ENCODE measurements around the gene SLIT1.

SLIT1 gene

DNA sequence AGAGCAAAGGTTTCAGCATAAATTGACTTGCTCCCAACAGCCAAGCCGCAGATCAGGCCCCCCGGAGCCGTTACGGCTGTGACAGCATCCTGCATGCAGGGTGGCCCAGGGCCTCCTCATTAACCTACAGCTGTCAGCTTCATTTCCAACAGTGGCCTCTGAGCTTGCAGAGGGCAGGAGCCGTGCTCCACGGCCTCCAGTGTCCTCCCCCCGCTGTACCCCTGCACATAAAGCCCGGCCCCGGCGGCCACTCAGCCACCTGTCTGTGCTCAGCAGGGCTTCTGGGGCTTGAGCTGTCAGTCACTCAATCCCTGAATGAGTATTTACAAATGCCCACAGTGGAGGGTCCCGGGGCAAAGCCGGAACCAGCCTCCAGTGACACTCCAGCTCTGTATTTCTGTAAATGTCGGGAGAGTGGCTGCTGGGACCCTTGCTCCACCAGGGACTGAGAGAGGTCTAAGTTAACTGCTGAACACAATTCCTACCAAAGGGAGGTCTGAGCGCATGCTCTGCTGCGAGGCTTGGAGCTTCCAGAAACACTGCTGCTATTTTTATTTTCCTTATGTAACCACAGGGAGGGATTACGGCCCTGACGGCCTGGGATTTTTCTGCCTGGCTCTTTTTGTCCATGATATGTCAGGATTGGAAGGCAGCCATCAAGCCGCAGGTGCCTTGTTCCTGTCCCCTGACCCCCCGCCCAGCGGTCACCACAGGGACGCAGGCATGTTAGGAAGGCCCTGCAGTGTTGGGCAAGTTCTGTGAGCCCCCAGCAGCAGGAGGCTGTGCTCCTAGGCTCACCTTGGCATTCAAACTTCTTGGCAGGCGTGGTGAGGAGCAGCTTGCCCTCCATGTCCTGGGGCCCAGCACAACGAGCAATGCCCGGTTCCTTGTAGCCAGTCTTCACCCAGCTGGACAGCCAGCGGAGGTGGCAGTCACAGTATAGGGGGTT, 165.0 kb downstream of the SLIT1 start:
- no peaks in the 10 kb centered on the region; the same call in 1 of the 2 replicates for H3K4me1 ChIP-seq (ENCODE audit: insufficient read depth, low read length)
- no peak overlapping the region for H3K4me3 ChIP-seq (ENCODE audit: low read length)
- no peak overlapping the region for H3K9ac ChIP-seq (ENCODE audit: low read depth, low read length)
- H3K36me3 ChIP-seq (ENCODE audit: insufficient read depth, low read depth, low read length) = no peaks in the 10 kb centered on the region
- H3K27ac ChIP-seq (ENCODE audit: low read length) = no peak overlapping the region
- no peaks in the 10 kb centered on the region for H3K27me3 ChIP-seq (ENCODE audit: insufficient read depth, low read length)
- H3K9me3 ChIP-seq (ENCODE audit: insufficient read depth, low read depth, low read length) = no peaks in the 10 kb centered on the region

DNA sequence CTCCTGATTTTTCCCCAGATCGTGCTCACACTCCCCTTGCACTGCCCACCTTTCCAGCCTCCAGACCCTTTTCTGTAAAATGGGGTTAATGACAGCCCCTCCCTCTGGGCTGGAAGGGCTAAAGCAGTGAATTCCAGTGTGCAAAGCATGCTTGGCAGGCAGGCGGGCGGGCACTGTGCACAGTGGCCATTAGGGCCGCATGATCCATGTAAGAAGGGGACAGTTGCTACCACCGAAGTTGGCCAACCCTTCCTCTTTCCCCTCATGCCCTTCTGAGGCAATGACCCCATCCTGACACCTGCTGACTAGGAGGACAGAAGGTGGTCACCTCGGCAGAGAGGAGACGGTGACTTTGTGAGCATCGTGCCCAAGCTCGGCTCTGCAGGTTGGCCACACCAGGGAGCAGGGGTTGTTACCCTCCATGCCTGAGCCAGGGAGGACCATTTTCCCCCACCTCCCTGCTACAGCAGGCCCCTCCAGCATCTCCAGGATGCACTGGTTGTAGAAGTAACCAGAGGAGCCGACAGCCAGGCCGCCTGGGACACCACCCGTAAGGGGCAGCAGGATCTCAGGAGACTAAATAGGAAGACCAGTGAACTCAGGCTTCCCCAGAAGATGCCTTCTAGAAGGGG, 166.4 kb downstream of the SLIT1 start:
- H3K4me3 ChIP-seq (ENCODE audit: low read length) = no peak overlapping the region
- no peaks in the 10 kb centered on the region; the same call in 1 of the 2 replicates for H3K4me1 ChIP-seq (ENCODE audit: insufficient read depth, low read length)
- H3K9ac ChIP-seq (ENCODE audit: low read depth, low read length) = no peak overlapping the region
- no peaks in the 10 kb centered on the region for H3K27me3 ChIP-seq (ENCODE audit: insufficient read depth, low read length)
- H3K9me3 ChIP-seq (ENCODE audit: insufficient read depth, low read depth, low read length) = no peaks in the 10 kb centered on the region
- H3K27ac ChIP-seq (ENCODE audit: low read length) = no peak overlapping the region
- H3K36me3 ChIP-seq (ENCODE audit: insufficient read depth, low read depth, low read length) = no peaks in the 10 kb centered on the region

DNA sequence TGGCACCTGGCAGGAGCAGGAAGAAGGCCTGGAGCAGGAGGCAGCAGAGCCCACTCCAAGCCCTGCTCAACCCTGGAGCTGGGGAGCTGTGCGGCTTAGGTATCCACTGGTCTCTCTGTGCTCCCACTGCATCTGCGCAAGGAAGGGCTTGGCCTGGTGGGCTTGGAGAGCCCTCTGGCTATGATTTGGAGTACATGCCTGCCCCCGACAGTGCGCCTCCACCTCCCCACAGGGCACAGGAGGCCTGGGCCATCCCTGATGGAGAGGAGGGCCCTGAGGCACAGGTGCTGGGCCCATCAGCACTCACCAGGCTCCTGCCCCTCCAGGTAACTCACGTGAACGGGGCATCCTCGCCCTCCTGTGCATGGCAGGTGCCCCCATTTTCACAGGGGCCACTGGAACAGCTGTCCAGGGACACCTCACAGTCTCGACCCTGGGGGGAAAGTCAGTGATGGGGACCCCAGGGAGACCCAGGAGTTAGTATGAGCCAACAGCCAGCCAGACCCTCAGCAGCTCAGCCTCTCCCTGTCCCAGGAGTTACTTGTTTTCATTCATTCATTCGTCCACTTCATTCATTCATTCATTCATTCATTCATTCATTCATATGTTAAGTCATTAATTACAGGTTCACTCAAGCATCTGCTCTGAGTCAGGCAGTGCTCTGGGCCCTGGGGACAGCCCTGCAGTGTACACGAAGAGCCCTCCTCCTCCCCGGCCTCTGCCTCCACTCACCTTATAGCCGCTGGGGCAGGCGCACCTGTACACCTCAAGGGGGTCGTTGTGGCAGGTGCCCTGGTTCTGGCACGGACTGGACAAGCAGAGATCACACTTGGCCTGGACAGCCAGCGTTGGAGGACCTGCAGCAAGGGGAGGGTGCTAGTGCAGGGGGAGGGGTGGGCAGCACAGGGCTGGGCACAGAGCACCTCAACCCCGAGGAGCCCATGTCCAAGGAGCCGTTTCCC, 167.2 kb downstream of the SLIT1 start:
- H3K9ac ChIP-seq (ENCODE audit: low read depth, low read length) = no peak overlapping the region
- H3K4me3 ChIP-seq (ENCODE audit: low read length) = no peak overlapping the region
- no peak overlapping the region for H3K27ac ChIP-seq (ENCODE audit: low read length)
- H3K36me3 ChIP-seq (ENCODE audit: insufficient read depth, low read depth, low read length) = no peaks in the 10 kb centered on the region
- no peaks in the 10 kb centered on the region for H3K9me3 ChIP-seq (ENCODE audit: insufficient read depth, low read depth, low read length)
- no peaks in the 10 kb centered on the region; the same call in 1 of the 2 replicates for H3K4me1 ChIP-seq (ENCODE audit: insufficient read depth, low read length)
- no peaks in the 10 kb centered on the region for H3K27me3 ChIP-seq (ENCODE audit: insufficient read depth, low read length)

DNA sequence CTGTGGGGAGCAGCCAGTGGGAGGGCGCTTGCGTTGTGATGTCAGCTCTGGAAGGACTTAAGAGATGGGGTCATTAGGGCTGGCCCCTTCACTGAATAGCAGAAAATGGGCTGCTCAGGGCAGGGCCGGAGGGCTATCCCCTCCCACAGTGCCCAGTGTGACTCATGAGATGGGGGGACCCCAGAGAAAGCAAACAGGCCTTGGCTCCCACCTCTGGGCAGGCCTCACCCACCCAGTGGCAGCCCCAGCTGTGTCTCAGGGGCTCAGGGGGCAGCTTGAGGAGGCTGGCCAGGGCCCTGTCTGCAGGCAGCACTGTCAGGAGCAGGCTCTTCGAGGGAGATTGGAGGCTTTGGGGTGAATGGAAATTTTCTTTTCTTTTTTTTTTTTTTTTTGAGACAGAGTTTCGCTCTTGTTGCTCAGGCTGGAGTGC, 168.3 kb downstream of the SLIT1 start:
- Histone ChIP-seq H3K9ac (ENCODE audit: low read depth, low read length) (no peak overlapping the region), H3K4me1 (ENCODE audit: insufficient read depth, low read length) (no peaks in the 10 kb centered on the region; the same call in 1 of the 2 replicates), H3K4me3 (ENCODE audit: low read length) (no peak overlapping the region), H3K36me3 (ENCODE audit: insufficient read depth, low read depth, low read length) (no peaks in the 10 kb centered on the region), H3K9me3 (ENCODE audit: insufficient read depth, low read depth, low read length) (no peaks in the 10 kb centered on the region), H3K27me3 (ENCODE audit: insufficient read depth, low read length) (no peaks in the 10 kb centered on the region), H3K27ac (ENCODE audit: low read length) (no peak overlapping the region)

GRCh38 chr10:97016728-97017473, 168.9 kb downstream of the SLIT1 start:
- H3K9me3 ChIP-seq (ENCODE audit: insufficient read depth, low read depth, low read length) = no peaks in the 10 kb centered on the region
- no peaks in the 10 kb centered on the region for H3K27me3 ChIP-seq (ENCODE audit: insufficient read depth, low read length)
- H3K27ac ChIP-seq (ENCODE audit: low read length) = no peak overlapping the region
- H3K36me3 ChIP-seq (ENCODE audit: insufficient read depth, low read depth, low read length) = no peaks in the 10 kb centered on the region
- H3K4me1 ChIP-seq (ENCODE audit: insufficient read depth, low read length) = no peaks in the 10 kb centered on the region; the same call in 1 of the 2 replicates
- no peak overlapping the region for H3K9ac ChIP-seq (ENCODE audit: low read depth, low read length)
- no peak overlapping the region for H3K4me3 ChIP-seq (ENCODE audit: low read length)

DNA sequence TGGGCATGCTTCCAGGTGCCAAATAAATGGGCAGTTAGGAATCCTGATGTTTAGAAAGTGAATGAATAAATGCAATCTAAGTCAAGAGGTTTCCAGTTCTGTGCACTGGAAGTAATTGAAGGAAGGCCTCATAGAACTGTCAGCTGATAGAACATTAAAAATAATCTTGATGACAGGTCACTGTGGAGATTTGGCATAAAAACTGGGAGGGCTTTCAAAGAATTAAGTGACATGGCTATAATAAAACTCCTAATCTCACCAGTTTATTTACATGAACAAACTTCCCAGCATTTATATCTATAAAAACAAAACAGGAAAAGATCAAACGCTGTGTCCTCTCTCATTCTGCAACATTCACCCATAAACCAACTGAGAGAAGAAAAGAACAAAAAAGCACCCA, 170.5 kb downstream of the SLIT1 start:
- H3K27ac ChIP-seq (ENCODE audit: low read length) = no peak overlapping the region
- no peaks in the 10 kb centered on the region; the same call in 1 of the 2 replicates for H3K4me1 ChIP-seq (ENCODE audit: insufficient read depth, low read length)
- H3K9ac ChIP-seq (ENCODE audit: low read depth, low read length) = no peak overlapping the region
- no peaks in the 10 kb centered on the region for H3K27me3 ChIP-seq (ENCODE audit: insufficient read depth, low read length)
- no peaks in the 10 kb centered on the region for H3K9me3 ChIP-seq (ENCODE audit: insufficient read depth, low read depth, low read length)
- no peaks in the 10 kb centered on the region for H3K36me3 ChIP-seq (ENCODE audit: insufficient read depth, low read depth, low read length)
- H3K4me3 ChIP-seq (ENCODE audit: low read length) = no peak overlapping the region

DNA sequence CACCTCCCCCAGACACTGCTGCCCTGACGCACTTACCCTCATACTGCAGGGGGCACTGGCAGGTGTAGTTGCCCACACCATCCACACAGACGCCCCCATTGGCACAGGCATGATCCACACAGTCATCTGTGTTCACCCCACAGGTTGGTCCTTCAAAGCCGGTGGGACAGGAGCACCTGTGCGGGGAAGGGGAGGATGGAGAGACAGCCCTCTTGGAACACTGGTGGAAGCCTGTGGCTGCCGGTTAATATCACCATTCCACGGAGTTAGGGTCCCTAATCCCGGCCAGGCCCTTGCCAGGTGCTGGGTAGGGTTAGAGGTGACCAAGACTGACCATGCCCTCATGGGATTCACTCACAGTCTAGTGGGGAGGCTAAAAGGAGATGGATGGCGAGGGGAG, 171.8 kb downstream of the SLIT1 start:
- Histone ChIP-seq H3K9ac (ENCODE audit: low read depth, low read length) (no peak overlapping the region), H3K4me1 (ENCODE audit: insufficient read depth, low read length) (no peaks in the 10 kb centered on the region), H3K4me3 (ENCODE audit: low read length) (no peak overlapping the region), H3K27ac (ENCODE audit: low read length) (no peak overlapping the region), H3K27me3 (ENCODE audit: insufficient read depth, low read length) (no peaks in the 10 kb centered on the region), H3K9me3 (ENCODE audit: insufficient read depth, low read depth, low read length) (no peaks in the 10 kb centered on the region), H3K36me3 (ENCODE audit: insufficient read depth, low read depth, low read length) (no peaks in the 10 kb centered on the region)

DNA sequence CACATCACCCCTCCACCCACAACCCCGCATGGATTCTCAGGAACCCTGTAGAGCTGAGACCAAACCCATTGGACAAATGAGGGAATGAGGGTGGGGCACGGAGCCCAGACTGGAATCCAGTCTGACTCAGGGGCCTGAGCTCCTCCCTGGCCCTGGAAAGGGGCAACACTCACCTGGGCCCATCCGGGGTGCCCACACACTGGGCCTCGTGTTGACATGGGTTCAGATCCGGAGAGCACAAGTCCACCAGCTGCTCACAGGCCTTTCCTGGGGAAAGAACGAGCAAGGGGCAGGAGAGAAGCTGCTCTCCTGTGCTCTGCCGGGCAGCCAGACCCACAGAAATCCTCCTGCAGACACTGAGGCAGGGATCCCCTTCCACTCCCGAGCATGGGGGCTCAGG, 172.2 kb downstream of the SLIT1 start:
- Histone ChIP-seq H3K27me3 (ENCODE audit: insufficient read depth, low read length) (no peaks in the 10 kb centered on the region), H3K4me3 (ENCODE audit: low read length) (no peak overlapping the region), H3K36me3 (ENCODE audit: insufficient read depth, low read depth, low read length) (no peaks in the 10 kb centered on the region), H3K4me1 (ENCODE audit: insufficient read depth, low read length) (no peaks in the 10 kb centered on the region), H3K9ac (ENCODE audit: low read depth, low read length) (no peak overlapping the region), H3K27ac (ENCODE audit: low read length) (no peak overlapping the region), H3K9me3 (ENCODE audit: insufficient read depth, low read depth, low read length) (no peaks in the 10 kb centered on the region)

DNA sequence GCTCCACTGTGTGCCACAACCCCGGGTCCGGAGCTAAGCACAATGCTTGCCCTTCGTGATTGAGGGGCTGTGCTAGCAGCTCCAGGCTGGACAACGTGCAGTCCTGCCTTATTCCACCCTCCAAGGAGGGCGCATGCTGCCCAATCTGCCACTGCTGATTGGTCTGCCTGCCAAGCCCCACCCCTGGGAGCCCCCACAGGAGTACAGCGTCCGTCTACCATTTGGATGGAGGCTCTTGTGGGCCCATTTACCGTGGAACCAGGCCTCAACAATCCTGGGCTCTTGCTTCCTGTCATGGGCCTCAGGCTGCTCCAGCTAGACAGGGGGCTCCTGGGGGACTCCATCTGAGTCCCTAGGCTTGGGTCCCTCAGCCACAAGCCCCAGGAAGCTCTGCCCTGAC, 173.3 kb downstream of the SLIT1 start:
- Histone ChIP-seq H3K4me3 (ENCODE audit: low read length) (no peak overlapping the region), H3K9me3 (ENCODE audit: insufficient read depth, low read depth, low read length) (peaks cover 3% of the 10 kb centered on the region; the same call in 1 of the 2 replicates), H3K4me1 (ENCODE audit: insufficient read depth, low read length) (no peaks in the 10 kb centered on the region), H3K27me3 (ENCODE audit: insufficient read depth, low read length) (no peaks in the 10 kb centered on the region), H3K9ac (ENCODE audit: low read depth, low read length) (no peak overlapping the region), H3K36me3 (ENCODE audit: insufficient read depth, low read depth, low read length) (no peaks in the 10 kb centered on the region), H3K27ac (ENCODE audit: low read length) (no peak overlapping the region)

GRCh38 chr10:97011397-97011796, 174.4 kb downstream of the SLIT1 start:
- H3K27me3 ChIP-seq (ENCODE audit: insufficient read depth, low read length) = no peaks in the 10 kb centered on the region
- peaks cover 7% of the 10 kb centered on the region; the same call in 1 of the 2 replicates for H3K9me3 ChIP-seq (ENCODE audit: insufficient read depth, low read depth, low read length)
- H3K27ac ChIP-seq (ENCODE audit: low read length) = no peak overlapping the region
- H3K4me3 ChIP-seq (ENCODE audit: low read length) = no peak overlapping the region
- no peak overlapping the region for H3K9ac ChIP-seq (ENCODE audit: low read depth, low read length)
- H3K36me3 ChIP-seq (ENCODE audit: insufficient read depth, low read depth, low read length) = no peaks in the 10 kb centered on the region
- H3K4me1 ChIP-seq (ENCODE audit: insufficient read depth, low read length) = no peaks in the 10 kb centered on the region
